PC-9 (cell line): ENCODE data around the gene SIM2.

Experiments
- CTCF ChIP-seq: fragments of 200-600 bp; sonication (generic); conservative IDR thresholded peaks from 2 replicates; pipeline ENCODE4 v1.6.1; 2017; ENCODE audit warnings: mixed run types, antibody characterized with exemption, mild to moderate bottlenecking, moderate library complexity
- EZH2 ChIP-seq: fragments of 200-600 bp; sonication (generic); IDR thresholded peaks from 2 replicates; pipeline ENCODE4 v1.8.0; 2017; ENCODE audit warnings: antibody characterized with exemption, low read depth

- TF ChIP-seq CTCF (no peak), EZH2 (no peak)
These were observed 42.6 kb downstream of the SIM2 start for GRCh38 chr21:36741506-36741905.
